GM18873 (cell line): ENCODE data around the gene C5orf34.
"Not testable (repeated sequence)": the region's sequence is repeated elsewhere in the genome, so short reads cannot be mapped to it uniquely, and the experiment has no call there.

ENCODE experiments used
- ATAC-seq: cut with Tn5 transposase; IDR thresholded peaks from one replicate; pipeline ENCODE4 v1.9.1; 2021; ENCODE audit warnings: mild to moderate bottlenecking, moderate library complexity, moderate number of reproducible peaks; ENCODE audit not compliant: unreplicated experiment, low FRiP score

Gene C5orf34

GRCh38 chr5:43514816-43515677 lies at the start of gene C5orf34:
TSS of gene C5orf34 (minus strand) at chr5:43515148. CDS start at chr5:43509339, 5,809 bp downstream.
- ATAC-seq: peak; percentile 95

GRCh38 chr5:43564289-43564850 lies 49.4 kb upstream of the C5orf34 start:
- no peak for ATAC-seq

- no peak for ATAC-seq
Measured at GRCh38 chr5:43563321-43563720, 48.4 kb upstream of the C5orf34 start.

- ATAC-seq: no peak
Measured at GRCh38 chr5:43561356-43561755, 46.4 kb upstream of the C5orf34 start.

GRCh38 chr5:43560128-43560527 lies 45.2 kb upstream of the C5orf34 start:
- no peak for ATAC-seq

- peak; percentile 74 for ATAC-seq
Measured at GRCh38 chr5:43556857-43557542, 42.1 kb upstream of the C5orf34 start, which contains the start of gene PAIP1. TSS of gene PAIP1 (minus strand) at chr5:43557077. CDS start at chr5:43556846, 231 bp downstream.

GRCh38 chr5:43556607-43556856 lies 41.6 kb upstream of the C5orf34 start:
- peak; percentile 86 for ATAC-seq

GRCh38 chr5:43555895-43556606 lies 41.1 kb upstream of the C5orf34 start:
- ATAC-seq: no peak

GRCh38 chr5:43554497-43554896 lies 39.5 kb upstream of the C5orf34 start:
- no peak for ATAC-seq

GRCh38 chr5:43553381-43553780 lies 38.4 kb upstream of the C5orf34 start:
- no peak for ATAC-seq

GRCh38 chr5:43551731-43552130 lies 36.8 kb upstream of the C5orf34 start:
- no peak for ATAC-seq

- not testable (repeated sequence) for ATAC-seq
Measured at GRCh38 chr5:43549272-43549671, 34.3 kb upstream of the C5orf34 start.

- ATAC-seq: no peak
Measured at GRCh38 chr5:43548358-43548757, 33.4 kb upstream of the C5orf34 start.

GRCh38 chr5:43547532-43547931 lies 32.6 kb upstream of the C5orf34 start:
- ATAC-seq: no peak

GRCh38 chr5:43543434-43543833 lies 28.5 kb upstream of the C5orf34 start:
- ATAC-seq: no peak

- ATAC-seq: no peak
Measured at GRCh38 chr5:43540746-43541145, 25.8 kb upstream of the C5orf34 start.

- ATAC-seq: no peak
Measured at GRCh38 chr5:43536972-43537371, 22.0 kb upstream of the C5orf34 start.

GRCh38 chr5:43533646-43534045 lies 18.7 kb upstream of the C5orf34 start:
- ATAC-seq: no peak

GRCh38 chr5:43530648-43531047 lies 15.7 kb upstream of the C5orf34 start:
- no peak for ATAC-seq

GRCh38 chr5:43523662-43524072 lies 8.7 kb upstream of the C5orf34 start:
- ATAC-seq: no peak

GRCh38 chr5:43520615-43521014 lies 5.7 kb upstream of the C5orf34 start:
- ATAC-seq: no peak
